Measurements from ENCODE around the gene CLIC3.

Gene CLIC3

DNA sequence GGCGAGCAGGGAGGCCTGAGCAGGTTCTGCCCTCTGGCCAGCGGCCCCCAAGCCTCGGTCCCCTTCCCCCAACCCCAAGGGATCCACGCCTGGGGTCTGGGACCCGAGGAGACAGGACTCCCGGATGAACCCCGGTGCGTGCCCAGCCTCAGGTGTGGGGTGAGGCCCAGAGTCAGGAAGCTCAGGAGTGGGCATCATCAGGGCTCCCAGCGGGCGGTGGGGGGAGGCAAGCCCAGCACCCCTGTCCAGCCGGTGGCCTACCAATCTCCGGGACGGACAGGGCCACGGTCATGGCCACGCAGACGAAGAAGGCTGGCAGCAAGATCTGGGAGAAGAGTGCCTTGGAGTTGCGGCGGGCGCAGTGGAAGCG lies 17.2 kb upstream of the CLIC3 start:
- Histone ChIP-seq H3K36me3 (replicated peaks) (peaks cover 23% of the 10 kb centered on the region), H3K27me3 (replicated peaks) (no peaks in the 10 kb centered on the region), H3K27ac (no peak overlapping the region), H3K4me3 (ENCODE audit: low read depth, low read length) (no peak overlapping the region)
- no peak for DNase-seq
- in situ Hi-C loops (cut with HindIII; ENCODE audit: low pct_ligation_motif_present, low sequenced_read_pairs): no loop called here
- TF ChIP-seq, protein P1, sequence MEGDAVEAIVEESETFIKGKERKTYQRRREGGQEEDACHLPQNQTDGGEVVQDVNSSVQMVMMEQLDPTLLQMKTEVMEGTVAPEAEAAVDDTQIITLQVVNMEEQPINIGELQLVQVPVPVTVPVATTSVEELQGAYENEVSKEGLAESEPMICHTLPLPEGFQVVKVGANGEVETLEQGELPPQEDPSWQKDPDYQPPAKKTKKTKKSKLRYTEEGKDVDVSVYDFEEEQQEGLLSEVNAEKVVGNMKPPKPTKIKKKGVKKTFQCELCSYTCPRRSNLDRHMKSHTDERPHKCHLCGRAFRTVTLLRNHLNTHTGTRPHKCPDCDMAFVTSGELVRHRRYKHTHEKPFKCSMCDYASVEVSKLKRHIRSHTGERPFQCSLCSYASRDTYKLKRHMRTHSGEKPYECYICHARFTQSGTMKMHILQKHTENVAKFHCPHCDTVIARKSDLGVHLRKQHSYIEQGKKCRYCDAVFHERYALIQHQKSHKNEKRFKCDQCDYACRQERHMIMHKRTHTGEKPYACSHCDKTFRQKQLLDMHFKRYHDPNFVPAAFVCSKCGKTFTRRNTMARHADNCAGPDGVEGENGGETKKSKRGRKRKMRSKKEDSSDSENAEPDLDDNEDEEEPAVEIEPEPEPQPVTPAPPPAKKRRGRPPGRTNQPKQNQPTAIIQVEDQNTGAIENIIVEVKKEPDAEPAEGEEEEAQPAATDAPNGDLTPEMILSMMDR (IDR thresholded peaks at IDR 0.05; ENCODE audit: low read depth, low read length, missing control alignments): no peak

- Histone ChIP-seq H3K27ac (no peak overlapping the region), H3K36me3 (replicated peaks) (peaks cover 23% of the 10 kb centered on the region), H3K27me3 (replicated peaks) (no peaks in the 10 kb centered on the region), H3K4me3 (ENCODE audit: low read depth, low read length) (no peak overlapping the region)
- TF ChIP-seq, protein P1 (IDR thresholded peaks at IDR 0.05; ENCODE audit: low read depth, low read length, missing control alignments): no peak
- in situ Hi-C loops (cut with HindIII; ENCODE audit: low pct_ligation_motif_present, low sequenced_read_pairs): no loop called here
- no peak for DNase-seq
Measured at GRCh38 chr9:137012694-137013570, 16.6 kb upstream of the CLIC3 start.

DNA sequence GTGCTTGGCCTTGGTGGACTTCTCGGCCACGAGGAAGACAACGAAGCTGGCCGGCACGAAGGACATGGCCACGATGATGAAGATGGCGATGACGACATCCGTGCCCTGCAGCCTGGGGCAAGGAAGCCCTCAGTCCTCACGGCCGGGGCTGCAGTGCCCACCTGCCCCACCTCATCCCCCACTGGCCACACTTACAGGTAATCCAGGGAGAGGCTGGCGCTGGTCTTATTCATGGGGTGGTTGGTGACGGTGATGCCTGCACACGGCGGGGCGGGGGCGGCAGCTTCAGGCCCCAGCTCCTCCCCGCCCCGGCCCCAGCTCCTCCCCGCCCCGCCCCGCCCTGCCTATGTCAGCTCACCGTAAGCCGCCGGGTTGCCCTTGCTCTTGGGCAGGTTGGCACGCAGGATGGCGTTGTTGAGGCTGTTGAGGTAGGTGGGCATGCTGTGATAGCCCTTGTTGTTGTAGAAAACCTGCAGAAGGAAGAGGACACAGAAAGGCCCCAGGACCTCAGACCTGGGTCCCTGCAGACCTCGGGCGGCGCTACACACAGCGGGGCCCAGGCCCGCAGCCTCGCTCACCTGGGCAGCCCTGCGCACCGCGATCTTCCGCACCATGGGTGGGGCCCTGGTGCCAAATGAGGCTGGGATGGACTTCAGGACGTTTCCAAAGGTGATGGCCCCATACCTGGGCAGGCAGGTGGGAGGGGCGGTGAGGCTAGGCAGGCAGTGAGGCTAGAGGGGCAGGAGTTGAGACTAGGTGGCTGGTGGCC lies 15.7 kb upstream of the CLIC3 start:
- in situ Hi-C loops (cut with HindIII; ENCODE audit: low pct_ligation_motif_present, low sequenced_read_pairs): no loop called here
- TF ChIP-seq, protein P1 (IDR thresholded peaks at IDR 0.05; ENCODE audit: low read depth, low read length, missing control alignments): no peak
- no peak for DNase-seq
- H3K27ac ChIP-seq: no peak overlapping the region
- peaks cover 17% of the 10 kb centered on the region for H3K36me3 ChIP-seq (replicated peaks)
- H3K27me3 ChIP-seq (replicated peaks): no peaks in the 10 kb centered on the region
- no peak overlapping the region for H3K4me3 ChIP-seq (ENCODE audit: low read depth, low read length)

DNA sequence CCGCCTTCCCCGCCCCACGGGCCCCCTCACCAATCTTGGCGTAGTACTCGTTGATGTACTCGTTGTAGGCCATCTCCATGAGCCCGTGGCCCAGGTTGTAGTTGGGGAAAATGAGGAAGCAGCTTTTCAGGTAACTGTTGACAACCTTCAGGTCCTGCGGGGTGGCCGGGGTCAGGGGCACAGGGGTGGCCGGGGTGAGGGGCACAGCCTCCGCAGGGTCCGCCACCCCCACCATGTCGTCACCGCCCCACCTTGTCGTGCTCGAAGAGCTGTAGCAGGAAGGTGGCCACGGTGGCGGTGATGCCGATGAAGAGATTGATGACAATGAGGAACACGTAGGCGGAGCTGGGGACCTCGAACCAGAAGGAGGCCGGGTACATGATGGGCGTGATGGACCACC lies 14.8 kb upstream of the CLIC3 start:
- peaks cover 13% of the 10 kb centered on the region for H3K36me3 ChIP-seq (replicated peaks)
- DNase-seq: no peak

DNA sequence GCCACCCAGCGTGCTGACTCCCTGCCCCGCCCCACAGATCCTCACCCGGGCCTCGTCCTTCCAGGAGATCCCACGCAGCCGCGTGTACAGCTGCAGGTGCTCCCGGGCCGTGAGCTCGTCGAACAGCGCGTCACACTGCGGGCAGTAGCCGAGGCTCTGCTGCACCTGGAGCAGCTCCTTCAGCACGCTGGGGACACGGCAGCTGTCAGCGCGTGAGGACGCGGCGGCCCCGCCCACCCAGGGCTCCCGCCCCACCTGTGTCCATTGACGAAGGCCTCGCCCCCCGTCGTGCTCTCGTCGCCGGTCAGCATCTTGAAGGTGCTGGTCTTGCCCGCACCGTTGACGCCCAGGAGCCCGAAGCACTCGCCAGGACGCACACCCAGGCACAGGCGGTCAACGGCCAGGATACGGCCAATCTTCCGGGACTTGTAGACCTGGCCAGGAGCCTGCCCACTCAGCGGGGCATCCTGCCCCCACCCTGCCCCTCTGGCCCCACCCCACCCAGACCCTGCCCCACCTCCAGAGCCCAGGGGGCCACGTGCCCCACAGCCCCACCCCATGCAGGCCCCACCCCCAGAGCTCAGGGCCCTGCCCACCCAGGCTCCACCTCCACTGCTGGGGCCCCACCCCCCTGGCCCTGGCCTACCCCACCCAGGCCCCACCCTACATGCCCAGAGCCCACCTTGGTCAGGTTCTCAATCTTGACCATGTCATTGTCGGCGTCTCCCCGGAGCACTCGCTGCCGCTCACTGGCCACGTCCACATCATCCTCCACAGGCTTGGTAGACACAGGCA lies 13.8 kb upstream of the CLIC3 start:
- H3K36me3 ChIP-seq (replicated peaks): peaks cover 5% of the 10 kb centered on the region
- in situ Hi-C loops (cut with HindIII; ENCODE audit: low pct_ligation_motif_present, low sequenced_read_pairs): no loop called here
- DNase-seq: no peak

More for the DNA sequence above, 14.8 kb upstream of the CLIC3 start:
- Histone ChIP-seq H3K27ac (no peak overlapping the region), H3K4me3 (ENCODE audit: low read depth, low read length) (no peak overlapping the region), H3K27me3 (replicated peaks) (no peaks in the 10 kb centered on the region)
- TF ChIP-seq, protein P1 (IDR thresholded peaks at IDR 0.05; ENCODE audit: low read depth, low read length, missing control alignments): no peak
- in situ Hi-C loops (cut with HindIII; ENCODE audit: low pct_ligation_motif_present, low sequenced_read_pairs): no loop called here

More for the DNA sequence above, 13.8 kb upstream of the CLIC3 start:
- H3K27me3 ChIP-seq (replicated peaks): no peaks in the 10 kb centered on the region
- no peak overlapping the region for H3K4me3 ChIP-seq (ENCODE audit: low read depth, low read length)
- no peak overlapping the region for H3K27ac ChIP-seq
- TF ChIP-seq, protein P1 (IDR thresholded peaks at IDR 0.05; ENCODE audit: low read depth, low read length, missing control alignments): no peak

All from brain microvascular endothelial cell (primary cell).